OCI-LY7 (cell line): Measurements from ENCODE around the gene CTNNAL1. TPM values are rescaled to one million over a fixed set of nuclear protein-coding genes. Genes with fewer than 3 reads are reported as not detected.
"Not testable (repeated sequence)": the region's sequence is repeated elsewhere in the genome, so short reads cannot be mapped to it uniquely, and the experiment has no call there.

Experiments used
- BruUV-seq: library from RNA; stranded (reverse); fragments of 400-500 nt; replicated peaks from 2 replicates; lab custom pipeline; 2021; lab: Mats Ljungman, UMichigan
- CTCF ChIA-PET: fragments of 300-600 bp; sonication (Branson Sonifier 250); formaldehyde crosslinking; loops from one replicate; lab custom pipeline; 2022; ENCODE audit warnings: antibody characterized with exemption; ENCODE audit not compliant: unreplicated experiment; lab: Charles Lee
- POLR2A ChIA-PET: fragments of 300-600 bp; sonication (Branson Sonifier 250); formaldehyde crosslinking; loops from one replicate; lab custom pipeline; 2022; ENCODE audit warnings: antibody characterized with exemption; lab: Charles Lee
- DNase-seq: peaks from one replicate; pipeline ENCODE4 v3.0.0-alpha.2; 2015; ENCODE audit warnings: low spot score
- H2AFZ ChIP-seq: fragments of 200-600 bp; sonication (generic), shearing (Covaris generic); 2 replicates; pipeline ENCODE4 v1.6.1; 2014; ENCODE audit warnings: mild to moderate bottlenecking, antibody characterized with exemption, low read length, moderate library complexity
- H3K27ac ChIP-seq: fragments of 200-600 bp; sonication (generic); 2 replicates; pipeline ENCODE4 v1.5.1; 2014; ENCODE audit warnings: mixed run types, low read depth, mild to moderate bottlenecking, moderate library complexity, low read length, inconsistent platforms; ENCODE audit not compliant: poor library complexity, severe bottlenecking
- H3K36me3 ChIP-seq: fragments of 200-600 bp; sonication (generic); 2 replicates; pipeline ENCODE4 v1.6.1; 2014; ENCODE audit warnings: mild to moderate bottlenecking, antibody characterized with exemption, low read length, moderate library complexity, mixed read lengths; ENCODE audit not compliant: insufficient read depth
- H3K4me1 ChIP-seq: fragments of 200-600 bp; sonication (generic); 2 replicates; pipeline ENCODE4 v1.5.1; 2014; ENCODE audit warnings: mild to moderate bottlenecking, low read length; ENCODE audit not compliant: insufficient read depth, poor library complexity, severe bottlenecking
- H3K4me2 ChIP-seq: fragments of 200-600 bp; sonication (generic); 2 replicates; pipeline ENCODE4 v1.6.1; 2014; ENCODE audit warnings: mild to moderate bottlenecking, low read length
- H3K4me3 ChIP-seq: fragments of 200-600 bp; sonication (generic); 2 replicates; pipeline ENCODE4 v1.5.1; 2014; ENCODE audit warnings: mild to moderate bottlenecking, low read depth, low read length; ENCODE audit not compliant: poor library complexity, severe bottlenecking
- H3K79me2 ChIP-seq: fragments of 200-600 bp; sonication (generic); 2 replicates; pipeline ENCODE4 v1.6.1; 2016; ENCODE audit warnings: low read depth, mild to moderate bottlenecking, low read length, moderate library complexity, mixed read lengths; ENCODE audit not compliant: insufficient read depth
- H3K9me2 ChIP-seq: fragments of 200-600 bp; sonication (generic); 2 replicates; pipeline ENCODE4 v1.6.1; 2016; ENCODE audit warnings: mild to moderate bottlenecking, low read length, mixed read lengths; ENCODE audit not compliant: insufficient read depth
- H3K9me3 ChIP-seq: fragments of 200-600 bp; sonication (generic); 2 replicates; pipeline ENCODE4 v1.6.1; 2014; ENCODE audit warnings: mild to moderate bottlenecking, mixed run types, low read length, mixed read lengths
- H4K20me1 ChIP-seq: fragments of 200-600 bp; sonication (generic); 2 replicates; pipeline ENCODE4 v1.6.1; 2014; ENCODE audit warnings: mild to moderate bottlenecking, antibody characterized with exemption, low read length, moderate library complexity, mixed read lengths; ENCODE audit not compliant: insufficient read depth
- CTCF ChIP-seq: fragments of 200-600 bp; sonication (generic); conservative IDR thresholded peaks from 2 replicates; pipeline ENCODE4 v1.5.1; 2014; ENCODE audit warnings: mild to moderate bottlenecking, antibody characterized with exemption, low read length, moderate library complexity, mixed read lengths
- EZH2phosphoT487 ChIP-seq: fragments of 200-600 bp; sonication (generic); IDR thresholded peaks from 2 replicates; pipeline ENCODE4 v1.6.1; 2018; ENCODE audit warnings: low read depth, borderline replicate concordance, mild to moderate bottlenecking, mixed run types, antibody characterized with exemption, low read length, moderate library complexity, mixed read lengths
- intact Hi-C: fragments of 100-400 bp; cut with micrococcal nuclease; formaldehyde crosslinking; loops from one replicate; pipeline ENCODE4 v1.10.0; 2022; ENCODE audit not compliant: unreplicated experiment
- total RNA-seq, 2 experiments: library from RNA; depleted of rRNA in 1 of 2; stranded (reverse); fragments of >200 nt in 1 of 2; shearing (Covaris generic) in 1 of 2; gene quantifications; 2 replicates each; pipeline ENCODE4 v1.2.3, GENCODE V29; 2014 to 2022

The CTNNAL1 gene
- total RNA-seq, 2 experiments from 2014 or later, result 32.0 to 35.3 TPM

- no peaks in the 10 kb centered on the region for H3K4me1 ChIP-seq
- ChIA-PET CTCF (no interaction called here), POLR2A (interaction anchor here (0.6 to 0.7 kb wide), 2 partner anchors 10 to 60 kb away, joined by 3 read pairs; no protein-coding TSS in a partner anchor)
- no TSS peak for BruUV-seq
- peaks cover 95% of the 10 kb centered on the region for H3K36me3 ChIP-seq
- no peaks in the 10 kb centered on the region for H3K9me3 ChIP-seq
- H2AFZ ChIP-seq, result no peak overlapping the region
- no peak overlapping the region for H3K27ac ChIP-seq
- intact Hi-C loops, result loop anchor here (1.0 kb wide), 1 partner anchor 43 kb away; no protein-coding TSS in a partner anchor
- H4K20me1 ChIP-seq, result no peaks in the 10 kb centered on the region
- no peaks in the 10 kb centered on the region for H3K9me2 ChIP-seq
- TF ChIP-seq CTCF, result no peak
- no peak overlapping the region for H3K4me3 ChIP-seq
- H3K79me2 ChIP-seq, result no peaks in the 10 kb centered on the region
- no peak for DNase-seq
- no peak overlapping the region for H3K4me2 ChIP-seq
These were observed 46.9 kb upstream of the CTNNAL1 start for GRCh38 chr9:109060191-109060590.

DNA sequence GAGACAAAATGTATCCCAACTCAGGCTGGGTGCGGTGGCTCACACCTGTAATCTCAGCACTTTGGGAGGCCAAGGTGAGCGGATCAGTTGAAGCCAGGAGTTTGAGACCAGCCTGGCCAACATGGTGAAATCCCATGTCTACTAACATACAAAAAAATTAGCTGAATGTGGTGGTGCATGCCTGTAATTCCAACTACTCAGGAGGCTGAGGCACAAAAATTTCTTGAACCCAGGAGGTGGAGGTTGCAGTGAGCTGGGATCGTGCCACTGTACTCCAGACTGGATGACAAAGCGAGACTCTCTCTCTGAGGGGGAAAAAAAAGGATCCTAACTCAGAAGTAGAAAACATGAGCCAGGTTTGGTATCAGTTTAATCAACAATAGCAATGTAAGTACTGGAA, 39.8 kb upstream of the CTNNAL1 start:
- peaks cover 99% of the 10 kb centered on the region for H3K36me3 ChIP-seq
- H3K4me1 ChIP-seq, H3K9me2 ChIP-seq, DNase-seq, H3K4me2 ChIP-seq, H2AFZ ChIP-seq, H3K4me3 ChIP-seq, BruUV-seq, H4K20me1 ChIP-seq, POLR2A ChIA-PET, H3K79me2 ChIP-seq, H3K27ac ChIP-seq, H3K9me3 ChIP-seq, intact Hi-C loops, CTCF ChIA-PET: not testable (repeated sequence)

DNA sequence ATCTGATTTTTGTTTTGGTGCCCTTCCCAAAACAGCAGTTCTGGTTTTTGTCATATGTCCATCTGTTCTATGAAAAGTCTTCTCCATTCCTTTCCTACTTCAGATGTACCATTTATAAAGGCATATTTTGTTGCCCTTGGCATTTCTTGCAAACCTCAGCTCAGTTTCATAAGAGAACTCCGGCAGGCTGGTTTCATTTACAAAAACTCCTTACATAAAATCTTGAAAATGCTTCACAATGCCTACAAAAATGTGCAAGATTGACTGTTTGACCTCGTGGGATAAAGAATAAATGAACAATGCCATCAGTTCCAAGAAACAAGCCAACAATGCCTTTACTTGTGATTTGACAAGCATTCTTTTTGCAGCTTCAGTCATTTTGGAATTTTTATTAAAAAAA, 39.1 kb upstream of the CTNNAL1 start:
- H3K9me3 ChIP-seq, result no peaks in the 10 kb centered on the region
- H3K79me2 ChIP-seq, result no peaks in the 10 kb centered on the region
- no peaks in the 10 kb centered on the region for H3K9me2 ChIP-seq
- DNase-seq, result no peak
- H4K20me1 ChIP-seq, result no peaks in the 10 kb centered on the region
- H3K4me2 ChIP-seq, result no peak overlapping the region
- no peak overlapping the region for H3K27ac ChIP-seq
- CTCF ChIA-PET, result no interaction called here
- intact Hi-C loops, result no loop called here
- H3K36me3 ChIP-seq, result peaks cover 99% of the 10 kb centered on the region
- no peaks in the 10 kb centered on the region for H3K4me1 ChIP-seq
- TF ChIP-seq EZH2phosphoT487 (no peak), CTCF (no peak)
- POLR2A ChIA-PET, result no interaction called here
- H3K4me3 ChIP-seq, result no peak overlapping the region
- BruUV-seq, result TSS peak; percentile 18
- no peak overlapping the region for H2AFZ ChIP-seq
